Vagina (tissue), 2 donors: Measurements from ENCODE around the gene CHRDL1. TPM values are rescaled to one million over a fixed set of nuclear protein-coding genes. Genes with fewer than 3 reads are reported as not detected.

Source experiments
- DNase-seq, 2 donors: peaks; one replicate each; pipeline ENCODE4 v3.0.0-alpha.2; 2017; ENCODE audit errors: extremely low spot score in 2 of 2
- H3K27ac ChIP-seq: fragments of 200-600 bp; sonication (generic); one replicate; pipeline ENCODE4 v1.5.1; 2019
- H3K27me3 ChIP-seq: fragments of 200-600 bp; sonication (generic); one replicate; pipeline ENCODE4 v1.5.1; 2019
- H3K36me3 ChIP-seq, 2 donors: fragments of 200-600 bp; sonication (generic); one replicate each; pipeline ENCODE4 v1.5.1; 2017 to 2019
- H3K4me1 ChIP-seq: fragments of 200-600 bp; sonication (generic); one replicate; pipeline ENCODE4 v1.5.1; 2019
- H3K4me3 ChIP-seq, 2 donors: fragments of 200-600 bp; sonication (generic); 1 replicate in 1 of 2; 2 replicates in 1 of 2; pipeline ENCODE4 v1.5.1; 2016 to 2019
- H3K9me3 ChIP-seq: fragments of 200-600 bp; sonication (generic); one replicate; pipeline ENCODE4 v1.5.1; 2019
- POLR2A ChIP-seq, 2 donors: fragments of 450-650 bp; IDR thresholded peaks; one replicate each; pipeline ENCODE4 v1.6.1; 2017; ENCODE audit warnings: antibody characterized with exemption in 2 of 2, mild to moderate bottlenecking in 2 of 2, moderate library complexity in 2 of 2
- POLR2AphosphoS5 ChIP-seq, 2 donors: sonication (generic); formaldehyde crosslinking; IDR thresholded peaks; one replicate each; pipeline ENCODE4 v1.9.0; 2017; ENCODE audit warnings: antibody characterized with exemption in 2 of 2, mild to moderate bottlenecking in 2 of 2, low read depth in 1 of 2; ENCODE audit not compliant: insufficient read depth in 1 of 2
- intact Hi-C: fragments of 100-400 bp; cut with DNase I; formaldehyde crosslinking; loops from one replicate; pipeline ENCODE4 v1.15.1; 2023
- total RNA-seq: library from RNA; depleted of rRNA; stranded (reverse); fragments of >200 nt; gene quantifications from one replicate; pipeline ENCODE4 v1.2.3, GENCODE V29; 2016
- TF ChIP-seq, protein P1 (sequence below), 3 experiments: fragments of 450-650 bp in 2 of 3; fragments of 200-600 bp in 1 of 3; sonication (generic) in 1 of 3; IDR thresholded peaks; one replicate each; pipeline ENCODE4 v1.5.1; 2017 to 2019; ENCODE audit warnings: antibody characterized with exemption in 3 of 3, mild to moderate bottlenecking in 2 of 3, moderate library complexity in 2 of 3

The CHRDL1 gene
- total RNA-seq, 1 donor from 2014 or later: 36.8 TPM

DNA sequence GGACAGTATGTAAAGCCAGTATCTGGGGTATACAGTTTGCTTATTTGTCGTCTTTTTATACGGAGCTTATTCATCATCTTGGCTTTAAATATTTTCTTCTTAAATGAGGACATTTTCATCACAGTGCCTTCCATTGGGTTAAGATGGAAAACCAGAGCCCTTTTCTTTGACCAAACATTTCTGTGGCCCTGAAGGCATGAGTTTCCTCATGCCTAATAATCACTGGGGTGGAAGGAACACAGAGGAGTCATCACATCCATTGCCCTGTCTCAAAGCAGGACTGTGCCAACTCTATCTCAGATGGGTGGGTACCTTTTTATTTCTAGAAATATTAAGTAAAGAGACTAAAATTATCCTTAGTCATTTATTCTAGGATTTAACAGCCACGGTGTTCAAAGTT is 40.0 kb downstream of the CHRDL1 start:
- no peak overlapping the region for H3K27ac ChIP-seq
- intact Hi-C loops: no loop called here
- no peaks in the 10 kb centered on the region for H3K36me3 ChIP-seq
- DNase-seq: no peak
- no peak overlapping the region for H3K4me3 ChIP-seq
- no peaks in the 10 kb centered on the region for H3K4me1 ChIP-seq
- H3K27me3 ChIP-seq: no peaks in the 10 kb centered on the region
- no peaks in the 10 kb centered on the region for H3K9me3 ChIP-seq
- TF ChIP-seq POLR2AphosphoS5 (IDR thresholded peaks at IDR 0.05; ENCODE audit: insufficient read depth in 1 of 2, low read depth in 1 of 2) (no peak), POLR2A (IDR thresholded peaks at IDR 0.05) (no peak)
- TF ChIP-seq, protein P1, sequence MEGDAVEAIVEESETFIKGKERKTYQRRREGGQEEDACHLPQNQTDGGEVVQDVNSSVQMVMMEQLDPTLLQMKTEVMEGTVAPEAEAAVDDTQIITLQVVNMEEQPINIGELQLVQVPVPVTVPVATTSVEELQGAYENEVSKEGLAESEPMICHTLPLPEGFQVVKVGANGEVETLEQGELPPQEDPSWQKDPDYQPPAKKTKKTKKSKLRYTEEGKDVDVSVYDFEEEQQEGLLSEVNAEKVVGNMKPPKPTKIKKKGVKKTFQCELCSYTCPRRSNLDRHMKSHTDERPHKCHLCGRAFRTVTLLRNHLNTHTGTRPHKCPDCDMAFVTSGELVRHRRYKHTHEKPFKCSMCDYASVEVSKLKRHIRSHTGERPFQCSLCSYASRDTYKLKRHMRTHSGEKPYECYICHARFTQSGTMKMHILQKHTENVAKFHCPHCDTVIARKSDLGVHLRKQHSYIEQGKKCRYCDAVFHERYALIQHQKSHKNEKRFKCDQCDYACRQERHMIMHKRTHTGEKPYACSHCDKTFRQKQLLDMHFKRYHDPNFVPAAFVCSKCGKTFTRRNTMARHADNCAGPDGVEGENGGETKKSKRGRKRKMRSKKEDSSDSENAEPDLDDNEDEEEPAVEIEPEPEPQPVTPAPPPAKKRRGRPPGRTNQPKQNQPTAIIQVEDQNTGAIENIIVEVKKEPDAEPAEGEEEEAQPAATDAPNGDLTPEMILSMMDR (IDR thresholded peaks at IDR 0.05): no peak

DNA sequence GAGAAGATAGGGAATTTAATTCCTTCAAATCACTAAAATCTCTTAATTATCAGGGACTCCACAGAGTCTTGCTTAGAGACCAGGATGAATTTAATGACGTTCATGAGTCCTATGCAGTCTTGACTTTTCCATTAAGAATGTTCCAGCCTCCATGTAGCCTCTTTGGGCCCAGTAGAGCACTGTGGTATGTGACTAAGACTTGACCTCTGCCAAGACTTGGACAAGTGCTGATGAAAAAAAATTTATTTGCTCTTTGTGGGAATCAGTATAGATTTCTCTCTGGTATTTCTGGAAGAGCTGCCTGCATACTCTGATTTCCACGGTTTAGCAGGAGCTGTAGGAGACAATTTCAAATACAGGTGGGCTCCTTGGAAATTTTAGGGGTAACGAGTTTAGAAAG is 40.6 kb downstream of the CHRDL1 start:
- no peaks in the 10 kb centered on the region for H3K27me3 ChIP-seq
- DNase-seq: no peak
- H3K4me3 ChIP-seq: no peak overlapping the region
- no peak for TF ChIP-seq POLR2A (IDR thresholded peaks at IDR 0.05)
- H3K9me3 ChIP-seq: no peaks in the 10 kb centered on the region
- H3K27ac ChIP-seq: no peak overlapping the region
- intact Hi-C loops: no loop called here
- no peaks in the 10 kb centered on the region for H3K36me3 ChIP-seq
- H3K4me1 ChIP-seq: no peaks in the 10 kb centered on the region

DNA sequence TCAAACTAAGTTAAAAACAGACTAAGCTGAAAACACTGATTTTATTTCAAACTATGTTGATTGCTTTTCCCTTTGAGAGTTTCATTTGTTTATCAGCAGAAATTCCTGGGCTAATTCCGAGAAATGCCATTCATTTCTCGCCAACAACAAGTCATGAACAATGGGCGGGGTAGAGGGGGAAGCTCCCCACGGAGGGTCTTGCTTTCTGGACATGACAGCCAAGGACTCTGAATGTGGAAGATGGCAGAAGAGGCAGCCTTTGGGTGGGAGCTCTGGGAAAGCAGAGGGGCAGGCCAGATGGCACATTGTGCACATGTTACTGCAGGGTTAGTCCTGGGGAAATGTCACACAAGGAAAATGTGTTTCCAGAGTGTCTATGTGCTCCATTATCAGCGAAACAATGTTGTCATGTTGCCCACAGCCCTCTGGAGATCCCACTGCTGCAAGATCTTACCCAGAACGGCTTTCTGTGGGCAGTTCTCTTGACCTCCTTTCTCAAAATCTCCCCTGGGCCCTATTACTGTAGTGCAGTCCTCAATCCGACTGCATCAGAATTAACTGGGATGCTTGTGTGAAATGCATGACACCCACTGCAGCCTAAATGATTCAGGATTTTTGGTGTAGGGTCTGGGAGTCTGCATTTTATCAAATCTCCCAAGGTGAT is 45.0 kb downstream of the CHRDL1 start:
- Histone ChIP-seq H3K4me1 (no peaks in the 10 kb centered on the region), H3K27ac (no peak overlapping the region), H3K27me3 (no peaks in the 10 kb centered on the region), H3K9me3 (no peaks in the 10 kb centered on the region), H3K4me3 (no peak overlapping the region), H3K36me3 (no peaks in the 10 kb centered on the region)
- intact Hi-C loops: no loop called here
- DNase-seq: no peak
- no peak for TF ChIP-seq POLR2A (IDR thresholded peaks at IDR 0.05)
- TF ChIP-seq, protein P1 (IDR thresholded peaks at IDR 0.05): no peak
- no peak for TF ChIP-seq POLR2AphosphoS5 (IDR thresholded peaks at IDR 0.05; ENCODE audit: insufficient read depth in 1 of 2, low read depth in 1 of 2)

DNA sequence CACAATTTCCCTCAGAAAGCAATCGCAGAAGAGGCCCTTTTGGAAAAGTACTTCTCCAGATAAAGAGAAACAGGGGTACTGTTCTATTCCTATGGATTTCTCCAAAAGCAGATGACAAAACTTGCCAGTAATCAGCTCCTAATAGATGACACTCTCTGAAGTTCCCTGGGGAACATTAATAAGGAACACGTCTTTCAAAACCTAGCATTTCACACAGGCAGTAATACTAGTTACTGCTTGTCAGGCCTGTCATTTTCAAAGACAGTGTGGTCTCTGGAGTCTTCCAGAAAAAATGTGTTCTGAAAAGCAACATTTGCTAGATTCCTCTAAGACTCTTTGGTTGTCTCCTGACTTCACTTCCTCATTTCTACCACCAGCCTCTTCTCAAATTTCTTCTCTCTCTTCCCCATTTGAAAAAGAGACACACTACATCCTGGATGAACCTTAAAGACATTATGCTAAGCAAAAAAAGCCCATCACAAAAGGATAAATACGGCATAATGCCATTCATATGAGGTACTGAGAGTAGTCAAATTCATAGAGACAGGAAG is 47.3 kb downstream of the CHRDL1 start:
- H3K36me3 ChIP-seq: no peaks in the 10 kb centered on the region
- intact Hi-C loops: no loop called here
- DNase-seq: no peak
- no peak overlapping the region for H3K4me3 ChIP-seq
- H3K27ac ChIP-seq: no peak overlapping the region
- no peak for TF ChIP-seq POLR2A (IDR thresholded peaks at IDR 0.05)
- no peak for TF ChIP-seq POLR2AphosphoS5 (IDR thresholded peaks at IDR 0.05; ENCODE audit: insufficient read depth in 1 of 2, low read depth in 1 of 2)
- TF ChIP-seq, protein P1 (IDR thresholded peaks at IDR 0.05): no peak
- H3K4me1 ChIP-seq: no peaks in the 10 kb centered on the region
- no peaks in the 10 kb centered on the region for H3K9me3 ChIP-seq
- no peaks in the 10 kb centered on the region for H3K27me3 ChIP-seq

DNA sequence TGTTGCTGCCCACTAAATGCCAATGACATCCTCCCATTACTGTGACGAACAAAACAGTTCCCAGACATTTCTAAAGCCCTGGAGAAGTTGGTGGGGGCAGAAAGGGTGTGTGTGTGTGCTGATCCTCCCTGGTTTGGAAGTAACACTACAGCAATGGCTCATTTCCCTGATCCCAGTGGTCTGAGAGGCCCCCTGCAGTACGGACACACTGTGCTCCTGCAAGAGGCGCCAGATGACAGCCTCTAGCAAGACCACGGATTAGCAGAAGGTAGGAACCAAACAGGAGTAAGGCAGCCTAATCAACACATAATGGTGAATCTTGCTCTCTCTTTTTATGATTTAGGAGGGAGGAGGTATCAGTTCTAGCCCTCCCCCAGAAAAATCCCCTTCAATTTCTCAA is 49.6 kb downstream of the CHRDL1 start:
- Histone ChIP-seq H3K4me3 (no peak overlapping the region), H3K4me1 (no peaks in the 10 kb centered on the region), H3K27ac (no peak overlapping the region), H3K9me3 (no peaks in the 10 kb centered on the region), H3K36me3 (no peaks in the 10 kb centered on the region), H3K27me3 (no peaks in the 10 kb centered on the region)
- TF ChIP-seq, protein P1 (IDR thresholded peaks at IDR 0.05): no peak
- no peak for TF ChIP-seq POLR2A (IDR thresholded peaks at IDR 0.05)
- TF ChIP-seq POLR2AphosphoS5 (IDR thresholded peaks at IDR 0.05; ENCODE audit: insufficient read depth in 1 of 2, low read depth in 1 of 2): no peak
- intact Hi-C loops: no loop called here
- DNase-seq: no peak
